DMS 273 treated with DMSO at 0.1 percent for 48 hours (cell line): Measurements from ENCODE around the gene LNPEP.

Source experiments
- DNase-seq: peaks from one replicate; lab custom pipeline; 2025; lab: John Stamatoyannopoulos, UW

The LNPEP gene

DNA sequence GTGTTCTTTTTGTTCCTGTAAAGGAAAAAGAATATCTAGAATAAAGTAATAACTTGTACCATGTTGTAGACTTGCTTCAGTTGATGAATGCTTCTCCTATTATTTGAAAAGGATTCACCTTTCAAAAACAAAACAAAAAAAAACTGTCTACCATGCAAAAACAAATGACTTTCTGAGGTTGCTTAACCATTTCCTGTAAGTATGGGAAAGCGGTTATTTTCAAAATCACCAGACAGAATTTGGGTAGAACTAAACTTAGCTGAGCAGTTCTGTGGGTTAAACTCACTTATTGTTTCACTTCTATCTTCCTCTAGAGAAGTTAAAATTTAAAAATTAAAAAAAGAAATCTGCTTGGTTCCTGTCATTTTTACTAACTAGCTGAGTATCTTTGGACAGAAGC lies 25.2 kb downstream of the LNPEP start:
- no peak for DNase-seq

DNA sequence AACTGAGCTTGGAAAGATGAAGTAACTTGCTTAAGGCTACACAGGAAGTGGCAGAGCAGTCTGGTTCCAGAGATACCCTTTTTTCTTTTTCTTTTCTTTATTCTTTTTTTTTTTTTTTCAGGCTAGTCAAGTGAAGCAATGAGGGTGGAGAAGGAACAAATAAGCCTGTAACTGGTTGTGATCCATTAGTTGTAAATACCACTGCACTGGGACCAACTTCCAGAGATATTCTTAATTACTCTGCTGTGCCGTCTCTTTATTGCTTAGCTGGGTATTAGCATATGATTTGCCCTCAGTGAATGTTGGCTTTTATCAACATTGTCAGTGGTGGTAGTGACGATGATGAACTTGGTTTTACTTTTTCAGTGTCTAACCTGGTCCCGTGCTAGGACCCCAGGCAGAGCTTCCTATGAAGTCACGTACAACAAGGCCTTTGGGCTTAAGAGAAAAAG lies 26.7 kb downstream of the LNPEP start:
- no peak for DNase-seq

DNA sequence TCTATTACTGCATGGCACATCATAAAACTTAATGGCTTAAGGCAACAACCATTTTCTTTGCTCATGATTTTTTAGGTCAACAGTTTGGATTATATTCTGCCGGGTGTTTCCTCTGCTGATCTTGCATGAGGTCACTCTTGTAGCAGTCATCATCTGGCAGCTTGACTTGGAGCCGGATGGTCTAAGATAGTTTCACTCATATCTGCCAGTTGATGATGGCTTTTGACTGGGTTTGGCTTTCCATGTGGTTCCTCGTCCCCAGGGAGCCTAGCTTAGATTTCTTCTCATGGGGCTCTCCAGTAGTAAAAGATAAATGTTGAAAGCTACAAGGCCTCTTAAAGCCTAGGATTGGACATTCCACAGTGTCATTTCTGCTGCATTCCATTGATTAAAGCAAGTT lies 27.4 kb downstream of the LNPEP start:
- DNase-seq: peak; percentile 79

DNA sequence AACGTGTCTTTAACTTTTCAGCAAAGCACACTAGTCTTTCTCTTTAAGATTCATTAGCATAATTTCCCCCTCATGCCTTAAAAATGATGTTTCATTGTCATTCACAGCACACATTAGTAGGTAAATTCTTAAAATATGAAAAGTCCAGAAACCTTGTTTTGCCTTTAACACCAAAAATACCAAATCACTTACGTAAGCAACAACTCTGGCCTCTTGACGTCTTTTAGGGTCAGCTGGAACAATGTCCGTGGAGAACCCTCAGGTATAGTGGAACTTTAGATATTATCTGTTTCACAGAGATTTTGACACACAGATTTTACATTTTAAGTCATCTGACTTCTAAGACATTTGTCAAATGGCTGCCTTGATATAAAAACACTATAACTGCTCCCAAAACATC lies 30.9 kb downstream of the LNPEP start:
- no peak for DNase-seq

DNA sequence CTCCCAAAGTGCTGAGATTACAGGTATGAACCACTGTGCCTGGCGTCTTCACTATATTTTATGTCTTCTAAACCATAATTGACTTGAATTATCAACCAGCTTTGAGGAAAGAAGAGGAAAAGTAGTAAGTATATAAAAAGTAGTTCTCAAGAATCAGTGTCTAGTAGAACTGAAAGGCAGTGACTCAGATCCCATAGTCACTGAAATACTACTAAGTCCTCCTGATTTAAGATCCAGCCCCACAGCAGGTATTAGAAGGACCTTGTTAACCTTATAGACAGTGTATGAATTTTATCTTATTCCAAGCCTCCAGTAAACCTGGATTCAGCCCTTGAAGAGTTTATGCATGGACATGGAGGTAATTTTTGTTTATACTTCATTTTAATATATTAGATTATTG lies 31.5 kb downstream of the LNPEP start:
- DNase-seq: no peak

DNA sequence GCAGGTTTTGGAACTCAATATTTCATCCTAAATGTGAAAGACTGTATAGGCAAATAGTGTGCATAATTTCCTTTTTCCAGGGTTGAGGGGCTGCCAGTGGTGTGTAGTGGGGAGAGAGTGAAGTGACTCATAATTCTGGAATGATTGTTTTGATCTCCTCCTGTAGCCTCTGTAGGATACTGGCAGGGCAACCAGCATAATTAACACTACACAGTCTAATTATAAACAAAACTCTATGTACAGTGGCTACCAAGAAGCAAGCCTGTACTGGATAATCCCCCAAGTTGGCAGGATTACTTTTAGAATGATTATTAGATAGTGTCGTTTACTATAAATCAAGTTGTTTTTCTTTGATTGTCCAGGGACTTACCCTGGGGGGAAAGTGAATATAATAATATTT lies 32.2 kb downstream of the LNPEP start:
- DNase-seq: peak; percentile 74

DNA sequence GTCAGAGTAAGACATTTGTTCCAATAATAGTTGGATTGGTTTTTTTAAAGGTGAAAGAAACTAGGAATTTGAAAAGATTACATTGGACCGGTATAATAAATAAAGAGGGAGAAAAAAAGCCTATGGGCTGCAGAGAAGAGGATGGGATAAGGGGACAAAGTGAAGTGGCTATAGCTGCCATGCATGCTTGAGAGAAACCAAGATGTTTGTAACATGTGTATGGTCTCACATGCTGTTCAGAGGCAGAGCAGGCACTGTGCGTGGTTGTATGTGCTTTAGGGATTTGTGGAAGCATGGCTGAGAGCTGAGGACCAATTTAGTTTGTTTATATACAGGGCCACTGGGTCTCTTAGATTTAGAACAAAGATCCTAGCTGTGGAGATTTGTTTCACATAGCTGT lies 32.7 kb downstream of the LNPEP start:
- DNase-seq: peak; percentile 49

DNA sequence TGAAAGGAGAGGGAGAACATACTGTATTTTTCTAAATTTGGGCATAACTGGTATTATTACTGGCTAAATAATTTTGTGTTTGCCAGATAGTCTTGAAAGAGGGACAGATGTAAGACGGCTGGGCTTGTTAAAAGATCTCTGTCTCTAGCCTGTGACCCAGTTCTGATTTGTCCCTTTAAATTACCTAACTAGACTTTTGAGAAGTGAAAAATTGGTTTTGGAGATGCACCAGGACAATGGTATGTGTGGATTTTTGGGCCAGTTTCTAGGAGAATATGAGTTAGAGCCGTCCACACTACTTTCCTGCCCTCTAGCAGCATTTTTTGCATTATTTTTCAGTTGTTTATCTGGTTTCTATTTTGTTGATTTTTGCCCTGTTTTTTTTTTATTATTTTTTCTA lies 33.5 kb downstream of the LNPEP start:
- DNase-seq: no peak

DNA sequence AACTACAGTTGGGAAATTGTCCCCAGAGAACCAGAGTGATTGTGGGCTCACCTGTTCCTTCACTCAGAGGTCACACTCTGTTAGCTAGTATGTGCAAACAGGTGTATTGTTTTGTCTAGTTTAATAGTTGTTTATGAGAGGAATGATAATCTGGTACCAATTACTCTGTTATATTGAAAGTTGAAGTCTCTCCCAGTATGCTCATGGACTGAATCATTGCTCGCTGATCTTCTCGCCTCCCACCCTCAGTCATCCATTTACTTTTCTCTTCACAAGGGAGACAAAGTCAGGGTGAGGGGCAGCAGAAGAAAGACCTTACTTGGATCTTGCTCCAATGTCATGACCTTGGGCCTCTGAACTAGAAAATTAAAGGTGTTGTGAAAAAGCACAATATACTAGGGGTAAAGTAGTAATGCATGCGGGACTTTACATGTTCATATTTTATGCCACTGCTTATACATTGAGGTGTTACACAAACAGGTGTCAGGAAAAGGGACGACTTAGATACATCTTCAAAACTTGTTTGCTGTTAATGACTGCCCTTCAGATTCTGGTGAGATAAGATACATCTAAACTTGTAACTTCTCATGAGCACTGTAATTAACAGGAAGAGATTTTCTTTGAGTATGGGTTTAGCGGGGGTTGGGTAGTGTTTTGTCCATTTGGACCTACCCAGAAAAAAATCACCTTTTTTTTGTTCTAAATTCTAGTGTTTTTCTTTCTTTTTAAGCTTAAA lies 36.9 kb downstream of the LNPEP start:
- DNase-seq: no peak

DNA sequence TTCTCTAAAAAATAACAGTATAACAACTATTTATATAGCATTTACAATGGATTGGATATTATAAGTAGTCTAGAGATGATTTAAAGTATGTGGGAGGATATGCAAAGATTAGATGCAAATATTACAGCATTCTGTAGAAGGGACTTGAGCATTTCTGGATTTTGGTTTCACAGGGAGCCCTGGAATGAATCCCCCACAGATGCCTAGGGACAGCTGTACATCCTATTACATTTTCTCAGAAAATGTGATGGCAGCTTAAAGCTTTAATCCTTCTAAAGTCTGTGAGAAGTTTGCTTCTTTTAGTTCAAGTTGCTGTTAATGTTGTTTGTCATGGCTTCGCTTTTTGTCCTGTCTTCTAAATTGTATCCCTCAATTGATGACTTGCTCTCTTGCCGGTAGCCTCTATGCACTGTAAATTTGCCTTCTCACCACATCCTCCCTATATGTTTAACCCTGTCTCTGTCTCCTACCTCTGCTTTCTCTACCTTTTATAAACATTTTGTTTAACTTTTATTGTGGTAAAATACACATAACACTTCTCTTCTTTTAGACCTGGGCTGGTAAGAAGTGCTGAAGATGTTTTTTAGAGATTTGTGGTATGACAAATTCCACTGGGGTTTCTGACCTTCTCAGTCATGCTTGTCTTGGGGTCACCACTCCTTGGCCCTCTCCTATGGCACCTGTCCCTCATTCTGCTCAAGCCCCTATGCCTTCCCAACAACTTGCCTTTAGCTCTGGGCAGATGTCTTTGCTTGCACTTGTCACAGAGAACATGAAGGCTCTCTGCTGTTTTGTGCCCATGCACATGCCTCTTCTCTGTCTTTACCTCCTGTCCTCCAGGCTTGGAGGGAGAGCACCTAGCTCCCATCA lies 37.9 kb downstream of the LNPEP start:
- DNase-seq: no peak

DNA sequence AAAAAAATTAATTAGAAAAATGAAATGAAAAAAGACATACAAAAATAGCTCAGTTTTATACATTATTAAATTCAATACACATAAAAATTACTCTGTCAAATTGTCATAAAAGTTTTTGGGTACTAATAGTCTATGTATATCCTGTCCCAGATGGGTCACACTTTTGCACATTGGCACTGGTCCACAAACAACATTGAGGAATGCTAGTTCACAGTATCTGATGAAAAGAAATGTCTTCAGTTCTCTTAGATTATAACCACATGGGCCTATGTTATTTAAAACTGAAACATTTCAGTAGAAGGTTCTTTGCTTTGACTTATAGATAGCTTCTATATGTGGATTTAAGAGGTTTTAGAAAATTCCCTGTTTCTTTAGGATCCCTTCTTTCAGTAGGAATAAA lies 39.8 kb downstream of the LNPEP start:
- DNase-seq: no peak

DNA sequence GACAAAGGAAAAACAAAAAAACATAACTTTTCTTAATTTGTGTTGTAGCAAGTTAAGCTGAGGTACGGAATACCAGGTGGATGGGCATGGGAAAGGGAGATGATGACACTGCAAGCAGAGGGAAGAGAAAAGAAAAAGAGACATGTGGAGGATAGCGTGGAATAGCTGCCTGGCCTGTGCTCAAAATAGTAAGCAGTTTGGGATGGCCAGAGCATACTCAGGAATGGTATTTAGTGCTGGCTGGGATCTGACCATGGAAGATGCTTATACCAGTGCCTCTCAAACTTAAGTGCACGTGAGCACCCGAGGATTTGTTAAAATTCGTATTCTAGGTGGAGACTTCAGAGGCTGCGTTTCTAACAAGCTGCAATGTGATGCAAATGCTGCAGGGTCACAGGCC lies 41.3 kb downstream of the LNPEP start:
- DNase-seq: no peak

DNA sequence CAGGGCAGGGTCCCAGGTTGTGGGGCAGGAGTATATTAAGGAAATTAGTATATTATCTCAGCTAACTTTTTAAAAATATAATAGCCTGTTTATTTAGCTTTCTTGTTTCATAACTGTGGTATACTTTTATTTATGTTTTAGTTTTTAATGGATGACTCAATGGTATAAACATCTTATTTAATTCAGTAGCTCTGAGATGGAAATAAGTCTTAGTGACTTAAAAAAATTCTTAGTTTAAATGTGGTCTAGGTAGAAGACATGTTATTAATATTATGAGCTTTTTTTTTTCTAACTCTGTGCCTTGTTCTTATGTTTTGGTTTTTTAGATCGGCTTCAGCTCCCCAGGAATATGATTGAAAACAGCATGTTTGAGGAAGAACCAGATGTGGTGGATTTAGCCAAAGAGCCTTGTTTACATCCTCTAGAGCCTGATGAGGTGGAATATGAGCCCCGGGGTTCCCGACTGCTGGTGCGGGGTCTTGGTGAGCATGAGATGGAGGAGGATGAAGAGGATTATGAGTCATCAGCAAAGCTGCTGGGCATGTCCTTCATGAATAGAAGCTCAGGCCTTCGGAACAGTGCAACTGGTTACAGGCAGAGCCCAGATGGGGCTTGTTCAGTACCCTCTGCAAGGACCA lies 43.1 kb downstream of the LNPEP start:
- DNase-seq: no peak

DNA sequence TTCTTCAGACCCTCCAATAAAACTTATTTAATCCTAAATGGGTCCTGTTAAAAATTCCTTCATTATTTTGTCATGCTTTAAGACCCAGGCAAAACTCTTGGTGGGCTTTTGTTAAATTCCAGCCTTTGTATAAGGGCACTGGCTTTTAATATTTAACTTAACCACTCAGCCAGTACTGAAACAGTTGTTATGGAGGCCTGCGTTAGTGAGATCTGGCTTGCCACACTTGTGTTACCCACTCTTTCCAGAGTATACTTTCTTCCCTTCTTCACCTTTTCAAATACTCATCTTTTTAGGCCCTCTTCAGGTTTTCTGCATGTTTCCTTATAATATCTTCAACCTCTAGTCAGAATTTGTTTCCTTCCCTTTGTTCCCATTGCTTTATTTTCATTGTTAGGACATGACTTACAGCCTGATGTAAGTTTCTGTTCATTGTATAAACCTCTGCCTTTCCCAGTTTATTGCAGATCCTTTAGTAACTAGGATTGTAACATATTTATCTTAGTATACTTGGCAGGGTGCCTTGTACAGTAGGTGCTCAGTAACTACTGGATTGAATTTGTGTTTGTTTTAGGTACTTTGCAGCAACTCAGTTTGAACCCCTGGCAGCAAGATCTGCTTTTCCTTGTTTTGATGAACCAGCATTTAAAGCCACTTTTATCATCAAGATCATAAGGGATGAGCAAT lies 48.8 kb downstream of the LNPEP start:
- DNase-seq: no peak

DNA sequence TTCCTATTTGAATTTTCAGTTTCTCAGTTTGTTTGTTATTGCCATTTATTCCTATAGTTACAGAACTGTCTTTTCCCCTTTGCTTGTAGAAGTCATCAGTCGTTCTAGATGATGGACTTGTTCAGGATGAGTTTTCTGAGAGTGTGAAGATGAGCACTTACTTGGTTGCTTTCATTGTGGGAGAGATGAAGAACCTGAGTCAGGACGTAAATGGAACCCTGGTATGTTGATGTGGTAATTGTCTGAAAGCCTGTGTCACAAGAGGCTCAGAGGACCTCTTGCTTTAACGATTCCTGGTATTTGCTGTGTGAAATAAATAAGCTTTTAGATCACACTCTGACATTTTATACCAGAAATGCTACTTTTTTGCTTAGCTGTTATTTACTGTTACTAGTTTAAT lies 50.6 kb downstream of the LNPEP start:
- DNase-seq: no peak

DNA sequence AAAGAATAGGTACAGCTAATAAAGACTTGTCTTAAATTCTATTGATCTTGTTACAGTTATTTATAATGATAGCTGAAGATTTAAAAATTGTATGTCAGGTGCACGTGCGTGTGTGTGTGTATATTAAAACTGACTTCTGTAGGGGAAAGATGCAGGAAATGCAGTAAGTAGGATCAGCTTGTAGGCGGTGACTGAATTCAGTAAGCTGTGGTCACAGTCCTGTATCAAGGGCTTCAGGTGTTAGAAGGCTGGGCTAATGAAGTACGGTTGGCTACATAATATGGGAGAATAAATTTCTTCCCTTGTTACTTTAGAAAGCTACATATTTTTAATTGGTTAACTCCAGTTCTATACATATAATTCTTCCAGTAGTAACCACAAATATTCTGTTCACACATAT lies 54.2 kb downstream of the LNPEP start:
- no peak for DNase-seq

DNA sequence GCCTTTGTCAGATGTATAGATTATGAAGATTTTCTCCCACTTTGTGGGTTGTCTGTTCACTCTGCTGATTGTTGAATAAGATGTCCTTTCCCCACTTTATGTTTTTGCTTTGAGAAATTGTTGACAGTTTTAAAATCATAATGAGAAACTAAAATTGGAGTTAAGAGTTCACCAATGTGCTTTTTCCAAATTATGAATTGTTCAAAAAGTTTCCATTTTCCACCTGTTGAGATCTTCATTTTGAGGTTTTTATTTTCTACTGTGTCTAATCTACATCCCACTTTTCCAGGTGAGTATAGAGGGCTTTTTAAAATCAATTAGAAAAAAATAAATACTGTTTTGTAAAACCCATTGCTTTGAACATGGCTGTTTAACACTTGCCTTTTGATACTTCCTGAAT lies 55.8 kb downstream of the LNPEP start:
- no peak for DNase-seq

DNA sequence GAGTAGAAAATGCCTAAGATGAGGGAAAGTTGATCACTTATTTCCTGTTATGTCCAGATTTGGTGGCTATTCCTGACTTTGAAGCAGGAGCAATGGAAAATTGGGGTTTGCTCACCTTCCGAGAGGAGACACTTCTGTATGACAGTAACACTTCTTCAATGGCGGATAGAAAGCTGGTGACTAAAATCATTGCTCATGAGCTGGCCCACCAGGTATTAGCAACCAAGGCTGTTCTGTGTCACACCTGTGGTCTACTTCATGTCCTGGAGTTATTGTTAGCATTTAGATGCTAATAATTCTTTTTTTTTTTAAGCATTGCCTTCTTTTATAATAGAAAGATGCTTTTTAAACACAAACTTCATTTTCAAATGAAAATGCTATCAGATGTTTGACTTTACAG lies 57.9 kb downstream of the LNPEP start:
- no peak for DNase-seq

DNA sequence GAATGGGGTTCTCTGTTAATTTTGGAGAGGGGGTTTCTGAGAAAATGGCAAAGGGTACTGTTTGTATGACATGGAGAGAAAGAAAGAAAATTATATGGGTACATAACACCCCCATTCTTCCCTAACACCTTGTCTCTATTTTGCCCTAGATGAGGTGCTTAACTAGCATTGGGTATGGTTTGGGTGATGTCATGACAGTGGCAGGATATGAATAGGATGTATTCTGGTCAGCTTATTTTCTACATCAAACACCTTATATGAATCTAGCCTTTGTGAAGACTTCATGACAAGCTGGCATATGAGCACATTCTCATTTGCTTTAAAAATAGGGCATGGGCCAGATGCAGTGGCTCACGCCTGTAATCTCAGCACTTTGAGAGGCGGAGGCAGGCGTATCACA lies 58.6 kb downstream of the LNPEP start:
- DNase-seq: no peak

DNA sequence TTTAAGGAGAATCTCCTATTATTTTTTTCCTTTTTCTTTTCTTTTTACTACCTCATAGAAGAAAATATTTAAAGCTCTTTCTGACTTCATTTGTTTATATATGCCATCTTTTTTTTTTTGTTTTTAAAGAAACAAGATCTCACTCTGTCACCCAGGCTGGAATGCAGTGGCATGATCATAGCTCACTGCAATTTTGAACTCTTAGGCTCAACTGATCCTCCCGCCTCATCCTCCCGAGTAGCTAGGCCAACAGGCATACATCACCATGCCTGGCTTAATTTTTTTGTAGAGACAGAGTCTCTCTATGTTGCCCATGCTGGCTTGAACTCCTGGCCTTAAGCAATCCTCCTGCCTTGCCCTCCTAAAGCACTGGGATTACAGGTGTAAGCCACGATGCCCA lies 59.5 kb downstream of the LNPEP start:
- DNase-seq: no peak

DNA sequence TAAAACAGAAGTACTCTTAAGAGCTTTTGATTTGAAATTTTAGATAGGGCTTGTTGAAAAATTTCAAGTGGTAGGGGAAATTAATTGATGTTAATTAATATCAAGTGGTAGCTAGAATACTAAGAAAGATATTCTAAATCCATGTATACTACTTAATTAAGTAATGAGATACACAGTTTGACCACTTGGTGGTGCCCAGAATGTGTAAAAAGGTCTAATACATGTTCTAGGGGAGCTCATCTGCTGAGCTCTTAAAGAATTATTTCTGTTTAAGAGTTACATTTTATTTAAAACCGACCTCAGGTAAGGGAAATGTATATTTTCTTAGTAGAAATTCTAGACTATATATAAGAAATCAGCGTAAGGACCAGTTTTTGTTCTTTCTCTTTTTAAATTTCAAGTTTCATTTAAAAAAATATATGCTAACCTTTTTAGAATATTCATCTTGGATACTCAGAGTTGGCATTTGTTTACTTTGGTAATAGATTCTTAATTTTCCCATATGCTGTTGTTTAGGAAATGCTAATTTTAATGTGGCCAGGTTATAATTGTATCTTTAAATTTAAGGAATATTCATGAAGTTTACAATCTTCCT lies 61.5 kb downstream of the LNPEP start:
- DNase-seq: no peak

DNA sequence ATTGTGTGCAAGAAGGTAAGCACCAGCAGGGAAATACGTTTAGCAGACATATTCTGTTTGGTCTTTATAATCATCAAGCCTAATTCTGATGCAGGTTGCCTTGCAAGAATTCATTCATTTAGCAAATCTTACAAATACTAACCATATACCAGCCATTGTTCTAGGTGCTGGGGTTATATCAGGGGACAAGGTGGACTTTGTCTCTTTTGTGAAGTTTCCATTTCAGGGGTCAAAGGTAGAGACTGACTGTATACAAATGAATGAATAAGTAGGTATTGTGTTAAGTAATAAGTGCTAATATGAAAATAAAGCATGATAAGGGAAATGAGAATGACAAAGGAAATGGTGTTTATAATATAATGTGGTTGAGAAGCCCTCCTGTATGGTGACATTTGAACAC lies 64.0 kb downstream of the LNPEP start:
- no peak for DNase-seq
